ENCODE results near the gene CDH3. TPM values are rescaled to one million over a fixed set of nuclear protein-coding genes. Genes with fewer than 3 reads are reported as not detected.
"Not testable (repeated sequence)": the region's sequence is repeated elsewhere in the genome, so short reads cannot be mapped to it uniquely, and the experiment has no call there.

The CDH3 gene
- total RNA-seq, 1 donor from 2014 or later, result 0.33 TPM

DNA sequence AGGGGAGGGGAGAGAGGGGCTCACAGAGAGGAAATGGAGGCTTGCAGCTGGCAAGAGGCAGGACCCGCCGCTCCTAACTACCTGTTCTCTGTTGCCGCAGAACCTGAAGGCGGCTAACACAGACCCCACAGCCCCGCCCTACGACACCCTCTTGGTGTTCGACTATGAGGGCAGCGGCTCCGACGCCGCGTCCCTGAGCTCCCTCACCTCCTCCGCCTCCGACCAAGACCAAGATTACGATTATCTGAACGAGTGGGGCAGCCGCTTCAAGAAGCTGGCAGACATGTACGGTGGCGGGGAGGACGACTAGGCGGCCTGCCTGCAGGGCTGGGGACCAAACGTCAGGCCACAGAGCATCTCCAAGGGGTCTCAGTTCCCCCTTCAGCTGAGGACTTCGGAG, 53.0 kb downstream of the CDH3 start:
- DNase-seq (ENCODE audit: low spot score) (no peak), ATAC-seq (no peak)

DNA sequence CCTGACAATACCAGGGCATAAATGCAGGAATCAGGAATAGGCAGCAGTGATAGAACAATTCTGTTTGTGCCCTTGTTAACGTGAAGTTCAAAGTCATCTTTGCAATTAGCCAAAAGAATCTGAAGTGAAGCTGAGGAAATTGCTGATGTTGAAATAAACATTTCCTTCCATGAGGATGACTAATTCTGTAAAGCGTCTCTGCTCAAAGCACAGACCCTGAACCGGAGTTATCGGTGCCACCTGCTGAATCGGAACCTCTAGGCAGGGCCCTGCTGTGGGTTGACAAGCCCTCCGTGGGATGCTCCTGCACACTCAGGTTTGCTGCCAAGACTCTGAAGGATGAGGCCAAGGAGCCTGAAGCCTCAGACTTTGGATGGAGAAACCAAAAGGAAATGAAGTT, 55.0 kb downstream of the CDH3 start:
- ATAC-seq (no peak), DNase-seq (ENCODE audit: low spot score) (no peak)

DNA sequence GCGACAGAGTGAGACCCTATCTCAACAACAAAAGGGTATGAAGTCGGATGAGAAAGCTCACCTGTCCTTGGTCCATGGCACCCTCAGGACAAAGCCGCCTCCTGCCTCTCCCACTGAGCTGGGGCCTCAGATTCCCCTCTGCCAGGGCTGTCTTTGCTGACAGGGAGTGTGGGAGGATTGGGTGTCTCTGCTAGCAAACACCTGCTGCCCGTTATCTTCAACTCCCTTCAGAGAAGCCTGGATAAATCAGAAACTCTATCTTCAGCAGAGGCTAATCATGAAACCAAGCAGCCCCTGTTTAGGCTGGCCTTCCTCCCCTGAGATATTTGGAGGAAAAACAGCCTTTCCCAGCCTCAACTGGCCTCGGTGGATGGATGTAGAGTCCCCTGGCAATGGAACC, 55.7 kb downstream of the CDH3 start:
- ATAC-seq (no peak), DNase-seq (ENCODE audit: low spot score) (no peak)

DNA sequence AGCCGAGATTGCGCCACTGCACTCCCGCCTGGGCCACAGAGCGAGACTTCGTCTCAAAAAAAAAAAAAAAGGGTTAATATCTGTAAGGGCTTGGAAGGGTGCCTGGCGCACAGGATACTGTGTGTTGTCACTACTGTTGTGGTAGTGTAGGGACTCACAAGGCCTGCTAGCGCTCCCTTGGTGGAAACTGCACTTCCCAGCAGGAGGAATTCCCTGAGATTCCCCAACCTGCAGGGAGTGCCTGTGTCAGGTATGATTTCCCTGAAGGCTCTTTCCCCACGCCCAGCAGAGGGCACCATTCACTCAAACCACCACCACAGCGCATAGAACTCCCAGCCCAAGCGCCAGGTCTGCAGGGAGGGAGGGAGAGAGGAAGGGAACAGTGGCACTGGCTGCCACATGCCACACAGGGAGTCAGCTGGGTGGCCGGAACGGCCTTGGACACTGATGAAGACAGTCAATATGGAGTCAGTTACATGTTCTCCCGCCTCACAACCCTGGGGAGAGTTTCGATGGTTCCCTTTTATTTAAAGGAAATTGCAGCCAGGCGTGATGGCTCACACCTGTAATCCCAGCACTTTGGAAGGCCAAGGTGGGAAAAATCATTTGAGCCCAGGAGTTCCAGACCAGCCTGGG, 59.2 kb downstream of the CDH3 start:
- DNase-seq (ENCODE audit: low spot score) (peak; percentile 89), ATAC-seq (peak; percentile 100)

DNA sequence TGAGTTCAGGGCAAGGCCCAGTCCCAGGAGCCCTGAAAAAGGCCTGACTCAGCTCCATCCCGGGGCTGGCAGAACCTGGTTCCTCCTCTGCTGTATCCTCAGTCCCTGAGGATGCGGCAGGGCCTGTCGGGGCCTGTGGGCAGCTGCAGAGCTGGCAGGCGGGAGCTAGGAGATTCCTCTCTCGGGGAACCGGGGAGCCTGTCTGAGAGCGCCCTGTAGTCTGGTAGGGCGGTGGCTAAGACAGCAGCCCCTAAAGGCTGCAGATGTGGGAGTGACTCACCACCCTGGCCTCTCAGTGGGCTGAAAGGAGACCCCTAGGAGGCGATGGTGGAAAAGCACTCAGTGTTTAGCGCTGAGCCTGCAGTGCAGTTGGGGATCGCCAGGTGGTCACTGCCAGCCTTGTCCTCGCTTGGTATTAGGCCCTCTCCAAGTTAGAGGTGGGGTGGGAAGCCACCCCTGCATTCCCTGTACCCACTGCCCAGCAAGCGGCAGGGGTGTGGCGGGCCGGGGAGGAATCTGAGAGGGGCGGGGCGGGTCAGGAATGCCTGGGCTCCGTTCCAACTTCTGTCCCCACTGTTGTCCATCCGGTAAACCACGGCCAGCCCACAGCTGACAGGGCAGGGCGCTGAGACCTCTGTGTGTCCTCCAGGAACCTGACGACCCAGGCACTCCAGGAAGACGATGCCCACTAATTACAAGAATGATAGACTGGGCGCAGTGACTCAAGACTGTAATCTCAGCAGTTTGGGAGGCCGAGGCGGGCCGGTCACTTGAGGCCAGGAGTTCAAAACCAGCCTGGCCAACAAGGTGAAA, 62.4 kb downstream of the CDH3 start:
- DNase-seq (ENCODE audit: low spot score), result no peak
- ATAC-seq, result no peak

DNA sequence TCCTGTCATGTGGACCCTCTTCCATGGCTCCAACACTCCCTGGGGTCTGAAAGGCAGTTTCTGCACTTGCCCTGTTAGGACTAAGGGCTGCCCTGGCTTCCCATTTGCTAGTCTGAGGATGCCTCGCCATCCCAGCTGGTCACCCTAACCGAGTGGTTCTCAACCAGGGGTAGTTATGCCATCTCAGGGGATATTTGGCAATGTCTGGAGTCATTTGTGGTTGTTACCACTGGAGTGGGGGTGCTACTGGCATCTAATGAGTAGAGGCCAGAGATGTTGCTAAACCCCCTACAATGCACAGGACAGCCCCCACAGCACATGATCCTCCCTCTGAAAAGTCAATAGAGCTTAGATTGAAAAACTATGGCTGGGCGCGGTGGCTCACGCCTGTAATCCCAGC, 65.1 kb downstream of the CDH3 start:
- ATAC-seq (no peak), DNase-seq (ENCODE audit: low spot score) (no peak)

DNA sequence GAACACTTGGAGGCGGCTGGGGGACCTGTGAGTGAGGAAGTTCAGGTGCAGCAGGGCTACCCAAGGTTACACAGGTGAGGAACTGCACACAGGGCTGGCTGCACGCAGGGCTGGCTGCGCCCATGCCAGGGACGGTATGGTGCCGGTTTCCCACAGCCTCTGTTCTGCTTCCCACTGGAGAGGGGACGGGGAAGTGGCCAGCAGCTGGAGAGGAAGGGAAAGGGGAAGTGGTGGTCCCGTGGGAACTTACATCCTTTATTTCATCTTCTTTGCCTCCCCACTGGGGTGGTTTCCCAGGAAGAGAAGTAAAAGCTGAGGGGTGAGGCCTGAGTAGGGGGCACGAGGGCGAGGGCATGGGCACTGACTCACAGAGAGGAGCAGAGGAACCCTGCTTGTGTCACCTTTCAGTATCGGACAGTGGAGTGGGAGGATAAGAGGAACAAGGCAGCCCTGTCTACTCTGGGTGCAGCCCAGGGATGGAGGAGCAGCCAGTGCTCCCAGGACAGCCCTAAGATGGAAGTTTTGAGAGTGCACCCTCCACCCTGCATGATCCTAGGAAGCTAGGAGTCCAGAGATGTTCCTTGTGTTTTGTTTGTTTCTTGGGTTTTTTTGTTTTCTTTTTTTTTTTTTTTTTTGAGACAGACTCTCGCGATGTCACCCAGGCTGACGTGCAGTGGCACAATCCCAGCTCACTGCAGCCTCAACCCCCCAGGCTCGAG, 66.5 kb downstream of the CDH3 start:
- no peak for DNase-seq (ENCODE audit: low spot score)
- peak; percentile 44 for ATAC-seq

DNA sequence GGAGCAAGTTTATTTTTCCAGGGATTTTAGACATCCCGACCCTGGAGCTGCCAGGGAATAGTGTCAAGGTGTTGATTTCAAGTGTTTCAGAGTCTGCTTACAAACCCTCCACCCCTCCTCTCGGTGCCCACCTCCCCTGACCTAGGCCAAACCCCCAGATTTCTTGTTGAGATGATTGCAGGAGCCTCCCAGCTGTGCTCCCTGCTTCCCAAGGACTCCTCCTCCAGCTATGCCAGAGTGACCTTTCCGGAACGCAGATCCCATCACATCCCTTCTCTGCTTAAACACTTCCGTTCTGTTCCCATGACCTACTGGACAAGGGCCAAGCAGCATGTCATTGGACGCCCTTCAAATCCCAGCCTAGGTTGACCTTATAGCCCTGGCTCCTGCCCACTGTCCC, 68.3 kb downstream of the CDH3 start:
- DNase-seq (ENCODE audit: low spot score) (no peak), ATAC-seq (no peak)

DNA sequence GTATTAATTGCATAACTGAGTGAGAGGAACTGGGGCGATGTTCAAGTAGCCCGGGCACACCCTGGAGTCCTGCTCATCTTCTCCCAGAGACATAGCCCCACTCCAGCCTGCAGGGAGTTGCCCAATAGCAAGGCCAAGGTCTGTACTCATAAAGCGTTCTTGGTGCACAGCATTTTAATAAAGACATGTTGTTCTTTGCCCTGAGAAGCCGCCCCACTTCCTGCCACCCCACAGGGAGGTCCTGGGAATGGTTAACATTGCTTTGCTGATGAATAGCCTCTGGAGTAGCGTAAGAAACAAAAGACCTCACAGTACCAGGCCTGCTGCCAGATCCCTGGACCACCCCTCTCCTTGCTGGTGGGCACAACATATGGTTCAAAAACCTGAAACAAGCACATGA, 70.4 kb downstream of the CDH3 start:
- DNase-seq (ENCODE audit: low spot score) (no peak), ATAC-seq (peak; percentile 31)

DNA sequence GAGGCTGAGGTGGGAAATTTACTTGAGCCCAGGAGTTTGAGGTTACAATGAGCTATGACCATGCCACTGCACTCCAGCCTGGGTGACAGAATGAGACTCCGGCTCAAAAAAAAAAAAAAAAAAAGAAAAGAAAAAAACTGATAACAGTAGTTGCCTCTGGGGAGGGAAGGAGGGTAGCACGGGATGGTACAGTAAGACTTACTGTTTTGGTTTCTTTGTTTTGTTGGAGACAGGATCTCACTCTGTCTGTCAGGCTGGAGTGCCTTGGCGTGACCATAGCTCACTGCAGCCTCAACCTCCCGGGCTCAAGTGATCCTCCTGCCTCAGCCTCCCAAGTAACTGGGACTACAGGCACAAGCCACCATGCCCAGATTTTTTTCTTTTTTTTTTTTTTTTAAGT, 71.4 kb downstream of the CDH3 start:
- not testable (repeated sequence) for DNase-seq (ENCODE audit: low spot score); ATAC-seq

DNA sequence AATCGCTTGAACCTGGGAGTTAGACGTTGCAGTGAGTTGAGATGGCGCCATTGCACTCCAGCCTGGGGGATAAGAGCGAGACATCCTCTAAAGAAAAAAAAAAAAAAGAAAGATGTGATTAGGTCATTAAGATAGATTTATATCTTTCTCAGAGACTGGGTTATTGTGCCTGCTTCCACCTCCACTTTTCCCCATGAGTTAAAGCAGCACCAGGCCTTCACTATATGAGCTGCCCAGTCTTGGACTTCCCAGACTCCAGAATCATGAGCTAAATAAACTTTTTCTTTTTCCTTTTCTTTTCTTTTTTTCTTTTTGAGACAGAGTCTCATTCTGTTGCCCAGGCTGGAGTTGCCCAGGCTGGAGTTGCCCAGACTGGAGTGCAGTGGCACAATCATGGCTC, 72.6 kb downstream of the CDH3 start:
- DNase-seq (ENCODE audit: low spot score) (no peak), ATAC-seq (no peak)

DNA sequence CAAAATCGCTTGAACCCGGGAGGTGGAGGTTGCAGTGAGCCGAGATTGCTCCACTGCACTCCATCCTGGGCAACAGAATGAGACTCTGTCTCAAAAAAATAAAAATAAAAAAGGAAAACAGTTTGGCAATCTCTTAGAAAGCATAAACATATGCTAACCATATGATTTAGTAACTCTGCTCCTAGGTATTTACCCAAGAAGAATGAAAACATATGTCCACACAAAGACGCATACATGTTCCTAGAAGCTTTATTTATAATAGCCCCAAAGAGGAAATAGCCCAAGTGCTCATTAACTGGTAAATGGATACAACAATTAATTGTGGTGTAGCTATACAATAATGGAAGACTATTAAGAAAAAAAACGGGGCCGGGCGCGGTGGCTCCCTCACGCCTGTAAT, 73.5 kb downstream of the CDH3 start:
- ATAC-seq, result no peak

DNA sequence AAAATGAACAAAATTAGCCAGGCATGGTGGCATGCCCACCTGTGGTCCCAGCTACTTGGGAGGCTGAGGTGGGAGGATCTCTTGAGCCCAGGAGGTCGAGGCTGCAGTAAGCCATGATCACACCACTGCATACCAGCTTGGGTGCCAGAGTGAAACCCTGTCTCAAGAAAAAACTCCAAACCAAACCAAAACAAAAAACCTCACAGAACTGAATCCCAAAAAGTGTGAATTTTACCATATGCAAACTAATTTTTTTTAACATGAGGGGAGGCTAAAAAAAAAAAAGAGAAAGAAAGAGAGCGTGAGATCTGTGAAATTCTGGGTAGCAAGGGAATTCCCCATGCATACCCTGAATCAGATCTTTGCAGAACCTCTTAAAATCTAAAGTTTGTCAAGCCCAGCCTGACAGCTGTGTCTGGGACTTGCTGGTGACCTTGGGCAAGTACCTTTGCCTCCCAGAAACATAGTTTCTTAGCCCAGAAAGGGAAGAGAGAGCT, 74.9 kb downstream of the CDH3 start:
- no peak for DNase-seq (ENCODE audit: low spot score)
- ATAC-seq, result no peak

More for the DNA sequence above, 73.5 kb downstream of the CDH3 start:
- DNase-seq (ENCODE audit: low spot score), result no peak

DNA sequence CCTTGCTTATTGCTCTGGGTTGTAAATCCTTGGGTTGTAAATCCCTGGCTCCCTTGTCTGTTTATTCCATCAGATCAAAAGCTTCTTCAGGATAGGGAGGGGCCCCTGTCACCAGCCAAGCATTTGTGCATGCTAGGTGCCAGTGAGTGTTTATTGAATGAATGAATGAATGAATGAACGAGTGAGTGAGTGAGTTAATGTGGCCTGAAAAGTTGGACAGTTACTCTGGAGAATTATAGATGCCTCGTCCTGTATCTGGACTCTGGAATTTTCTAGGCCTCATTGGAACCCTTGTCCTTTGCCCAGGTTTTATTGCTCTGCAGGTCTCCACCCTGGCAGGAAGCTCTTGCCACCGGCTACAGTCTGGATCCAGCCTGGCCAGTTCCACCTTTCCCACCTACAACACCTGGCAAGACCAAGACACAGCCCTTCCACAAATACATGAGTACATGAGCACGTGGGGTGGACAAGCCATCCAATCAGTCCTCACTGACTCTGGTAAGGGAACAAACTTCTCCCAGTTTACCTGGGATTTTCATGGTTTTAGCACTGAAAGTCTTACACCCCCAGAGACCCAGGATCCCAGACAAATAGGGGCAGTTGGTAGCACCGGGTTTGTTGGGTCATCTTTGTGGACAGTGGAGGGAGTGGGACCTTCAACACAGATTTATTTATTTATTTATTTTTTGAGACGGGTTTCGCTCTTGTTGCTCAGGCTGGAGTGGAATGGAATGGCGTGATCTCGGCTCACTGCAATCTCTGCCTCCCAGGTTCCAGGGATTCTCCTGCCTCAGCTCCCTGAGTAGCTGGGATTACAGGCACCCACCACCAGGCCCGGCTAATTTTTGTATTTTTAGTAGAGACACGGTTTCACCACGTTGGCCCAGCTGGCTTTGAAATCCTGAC, 77.3 kb downstream of the CDH3 start:
- ATAC-seq (no peak), DNase-seq (ENCODE audit: low spot score) (no peak)

DNA sequence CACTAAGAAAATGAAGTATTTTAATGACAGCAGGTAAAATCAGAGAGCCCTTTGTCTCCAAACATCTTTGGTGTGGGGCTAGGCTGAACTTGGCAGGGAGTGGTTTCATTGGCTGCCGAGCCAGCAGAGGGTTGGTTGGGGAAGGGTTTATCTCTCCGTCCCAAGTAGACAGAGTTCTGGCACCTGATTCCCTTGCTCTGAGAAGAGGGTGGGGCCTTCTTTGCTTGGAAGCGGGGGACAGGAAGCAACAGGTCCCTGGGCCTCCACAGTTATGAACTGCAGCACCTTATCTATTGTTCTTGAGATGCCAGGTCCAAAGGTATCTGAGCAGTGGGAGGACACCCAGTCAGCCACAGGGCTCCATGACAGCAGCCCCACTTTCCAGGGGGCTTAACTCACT, 79.7 kb downstream of the CDH3 start:
- no peak for ATAC-seq
- no peak for DNase-seq (ENCODE audit: low spot score)

DNA sequence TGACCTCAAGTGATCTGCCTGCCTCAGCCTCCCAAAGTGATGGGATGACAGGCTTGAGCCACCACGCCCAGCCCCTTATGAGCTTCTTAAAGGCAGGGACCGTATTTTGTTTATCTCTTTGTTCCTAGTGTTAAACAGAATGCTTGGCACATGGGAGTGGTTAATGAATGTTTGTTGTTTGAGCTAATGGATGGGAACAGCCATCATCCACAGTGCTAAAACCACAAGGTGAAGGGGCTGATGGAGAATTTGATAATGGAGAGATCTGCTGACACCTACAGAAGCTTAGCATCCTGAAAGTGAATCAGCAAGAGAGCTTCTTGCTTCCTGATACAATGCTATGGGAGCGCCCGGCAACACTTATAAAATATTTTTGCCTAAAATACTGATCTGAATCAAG, 83.4 kb downstream of the CDH3 start:
- ATAC-seq, result no peak

DNA sequence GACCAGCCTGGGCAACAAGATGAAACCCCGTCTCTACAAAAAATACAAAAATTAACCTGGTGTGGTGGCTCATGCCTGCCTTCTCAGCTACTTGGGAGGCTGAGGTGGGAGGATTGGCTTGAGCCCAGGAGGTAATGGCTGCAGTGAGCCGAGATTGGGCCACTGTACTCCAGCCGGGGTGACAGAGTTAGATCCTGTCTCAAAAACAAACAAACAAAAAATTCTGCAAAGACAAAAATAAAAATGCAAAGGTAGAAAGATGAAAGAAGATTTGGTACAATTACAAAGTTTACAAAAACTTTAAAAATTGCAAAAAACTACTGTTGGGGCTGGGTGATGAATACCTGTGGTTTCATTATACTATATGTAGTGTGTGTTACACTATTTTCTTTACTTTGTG, 86.5 kb downstream of the CDH3 start:
- DNase-seq (ENCODE audit: low spot score) (no peak), ATAC-seq (no peak)

More for the DNA sequence above, 83.4 kb downstream of the CDH3 start:
- no peak for DNase-seq (ENCODE audit: low spot score)

DNA sequence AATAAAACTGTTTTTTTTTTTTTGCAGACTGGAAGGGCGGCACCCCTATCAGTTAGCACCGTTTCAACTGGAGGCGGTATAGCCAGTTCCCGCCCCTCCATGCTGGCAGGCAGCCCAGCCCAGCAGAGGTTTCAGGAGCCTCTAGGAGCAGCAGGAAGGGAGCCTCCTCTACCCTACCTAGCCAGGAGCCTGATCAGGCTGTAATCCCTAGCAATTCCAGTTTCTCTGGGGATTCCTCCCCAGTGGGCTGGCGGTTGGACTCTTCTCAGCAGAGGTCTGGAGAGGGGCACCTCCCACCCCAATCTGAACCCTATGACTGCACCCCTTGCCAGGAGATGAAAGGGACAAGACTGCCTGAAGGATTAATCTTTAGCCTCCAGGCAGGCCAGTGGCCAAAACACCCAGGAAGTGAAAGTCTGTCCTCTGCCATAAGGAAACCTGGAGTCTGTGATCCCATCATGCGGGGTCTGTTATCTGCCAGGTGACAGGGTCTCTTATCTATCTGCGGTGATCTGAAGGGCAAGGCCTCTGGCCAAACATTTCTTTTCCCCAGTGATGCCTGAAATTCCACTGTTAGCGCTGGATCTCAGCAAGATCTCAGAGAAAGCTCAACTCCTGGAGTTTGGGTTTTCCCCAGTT, 87.1 kb downstream of the CDH3 start:
- ATAC-seq (peak; percentile 83), DNase-seq (ENCODE audit: low spot score) (peak; percentile 75)

DNA sequence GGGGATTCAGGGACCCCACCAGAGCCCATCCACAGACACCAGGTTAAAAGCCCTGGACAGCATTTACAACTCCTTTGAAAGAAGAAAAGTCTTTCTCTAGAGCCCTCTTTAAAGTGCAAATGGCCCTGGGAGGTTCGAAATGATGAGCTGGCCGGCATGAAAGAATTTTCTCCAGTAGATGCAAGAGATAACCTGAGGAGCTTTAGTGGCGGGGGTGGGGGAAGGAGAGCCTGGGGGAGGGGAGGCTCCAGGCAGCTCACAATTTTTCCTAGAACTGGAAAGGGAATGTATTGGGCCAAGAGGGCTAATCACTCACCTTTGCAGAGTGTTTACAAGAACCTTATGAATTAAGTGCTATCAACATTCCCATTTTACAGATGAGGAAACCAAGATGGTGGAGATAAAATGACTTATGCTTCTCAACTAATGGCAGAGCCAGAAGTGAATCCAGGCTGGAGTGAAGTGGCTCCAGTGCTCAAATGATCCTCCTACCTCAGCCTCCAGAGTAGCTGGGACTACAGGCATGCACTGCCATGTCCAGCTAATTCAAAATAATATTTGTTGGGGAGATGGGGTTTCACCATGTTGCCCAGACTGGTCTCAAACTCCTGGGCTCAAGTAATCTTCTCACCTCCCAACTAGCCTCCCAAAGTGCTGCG, 87.8 kb downstream of the CDH3 start:
- ATAC-seq (no peak), DNase-seq (ENCODE audit: low spot score) (no peak)

DNA sequence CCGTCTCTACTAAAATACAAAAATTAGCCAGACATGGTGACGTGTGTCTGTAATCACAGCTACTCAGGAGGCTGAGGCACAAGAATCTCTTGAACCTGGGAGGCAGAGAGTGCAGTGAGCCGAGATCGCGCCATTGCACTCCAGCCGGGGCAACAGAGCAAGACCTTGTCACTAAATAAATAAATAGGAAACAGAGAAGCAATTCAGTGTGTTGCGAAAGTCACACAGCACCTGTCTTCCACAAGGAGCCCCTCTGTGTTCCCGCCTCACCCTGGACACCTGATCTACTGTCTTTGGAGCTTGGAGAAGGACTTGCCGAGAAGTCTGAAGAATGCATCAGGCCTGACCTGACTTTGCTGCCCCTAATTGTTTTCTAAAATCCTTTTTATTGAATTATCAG, 88.5 kb downstream of the CDH3 start:
- DNase-seq (ENCODE audit: low spot score), result no peak
- no peak for ATAC-seq
